NB4 (cell line): ENCODE measurements around the gene TNPO1.

Experiments
- DNase-seq: peaks from one replicate; pipeline ENCODE4 v3.0.0; 2010; ENCODE audit warnings: low read depth
- H3K4me3 ChIP-seq: one replicate; pipeline ENCODE4 v1.5.1; 2011; ENCODE audit warnings: mild to moderate bottlenecking, low read depth, low read length, moderate library complexity
- CTCF ChIP-seq: IDR thresholded peaks from one replicate; pipeline ENCODE4 v1.5.1; 2012; ENCODE audit warnings: low read depth, low read length
- MAX ChIP-seq: IDR thresholded peaks from 2 replicates; pipeline ENCODE4 v1.6.1; 2011; ENCODE audit warnings: low read depth, low read length
- MYC ChIP-seq: IDR thresholded peaks from 2 replicates; pipeline ENCODE4 v1.6.1; 2011; ENCODE audit warnings: low read depth, low read length
- POLR2A ChIP-seq: IDR thresholded peaks from 2 replicates; pipeline ENCODE4 v1.6.1; 2011; ENCODE audit warnings: mild to moderate bottlenecking; ENCODE audit not compliant: insufficient read length; ENCODE audit errors: extremely low read depth

The TNPO1 gene

DNA sequence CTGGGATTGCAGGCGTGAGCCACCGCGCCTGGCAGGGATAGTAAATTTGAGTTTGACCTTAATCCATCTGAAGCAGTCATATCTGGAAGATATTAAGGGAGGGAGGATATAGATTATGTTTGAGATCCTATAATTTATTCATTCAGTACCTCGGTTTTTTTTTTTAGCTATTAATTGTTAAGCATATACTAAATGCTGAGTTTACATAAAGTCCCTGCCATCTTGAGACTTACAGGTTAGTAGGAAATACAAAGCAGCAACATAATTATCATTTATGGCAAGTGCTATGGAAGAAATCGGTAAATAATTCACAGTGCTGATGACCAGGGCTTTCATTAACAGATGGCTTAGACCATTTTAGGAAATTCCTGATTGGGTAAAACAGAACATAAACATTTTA is 72.9 kb downstream of the TNPO1 start:
- no peak for TF ChIP-seq POLR2A
- TF ChIP-seq CTCF, result no peak
- no peak for TF ChIP-seq MAX
- no peak for TF ChIP-seq MYC
- no peak for DNase-seq
- H3K4me3 ChIP-seq, result no peak overlapping the region

DNA sequence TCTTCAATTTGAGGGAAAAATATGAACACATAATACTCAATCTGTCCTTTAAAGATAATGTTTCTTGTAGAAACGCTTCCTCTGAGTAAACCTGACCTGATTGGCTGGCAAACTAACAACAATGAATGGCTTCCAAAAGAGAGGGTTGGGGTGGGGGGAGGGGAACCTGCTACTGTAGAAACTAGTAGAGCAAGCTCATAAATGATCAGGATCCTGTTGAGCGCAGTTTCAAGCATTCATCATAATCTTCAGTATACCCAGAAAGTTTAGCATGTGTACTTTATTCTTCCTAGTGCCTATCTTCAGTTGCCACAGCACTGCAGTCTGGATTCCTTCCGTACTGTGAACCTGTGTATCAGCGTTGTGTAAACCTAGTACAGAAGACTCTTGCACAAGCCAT is 76.4 kb downstream of the TNPO1 start:
- no peak for DNase-seq
- no peak overlapping the region for H3K4me3 ChIP-seq
- TF ChIP-seq POLR2A, result no peak
- TF ChIP-seq CTCF, result no peak
- no peak for TF ChIP-seq MYC
- no peak for TF ChIP-seq MAX

DNA sequence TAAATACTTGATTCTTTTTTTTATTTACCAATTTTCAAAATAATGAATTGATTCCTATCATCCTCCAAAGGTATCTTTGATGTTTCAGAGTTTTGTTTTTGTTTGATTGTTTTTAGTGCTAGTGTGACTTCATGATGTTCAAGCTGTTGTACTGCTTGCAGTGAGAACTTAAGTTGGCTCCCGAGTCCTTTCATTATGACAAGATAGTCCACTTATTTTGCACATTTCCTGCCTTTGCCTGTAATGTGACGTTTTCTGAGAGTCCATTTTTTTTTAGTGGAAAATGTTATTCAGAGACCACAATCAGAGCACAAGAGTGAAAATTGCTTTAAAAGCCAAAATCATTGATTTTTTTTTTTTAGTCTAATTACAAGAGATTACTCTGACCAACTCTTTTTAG is 79.3 kb downstream of the TNPO1 start:
- TF ChIP-seq CTCF, result no peak
- no peak for TF ChIP-seq MYC
- TF ChIP-seq MAX, result no peak
- no peak for TF ChIP-seq POLR2A
- no peak overlapping the region for H3K4me3 ChIP-seq
- no peak for DNase-seq

DNA sequence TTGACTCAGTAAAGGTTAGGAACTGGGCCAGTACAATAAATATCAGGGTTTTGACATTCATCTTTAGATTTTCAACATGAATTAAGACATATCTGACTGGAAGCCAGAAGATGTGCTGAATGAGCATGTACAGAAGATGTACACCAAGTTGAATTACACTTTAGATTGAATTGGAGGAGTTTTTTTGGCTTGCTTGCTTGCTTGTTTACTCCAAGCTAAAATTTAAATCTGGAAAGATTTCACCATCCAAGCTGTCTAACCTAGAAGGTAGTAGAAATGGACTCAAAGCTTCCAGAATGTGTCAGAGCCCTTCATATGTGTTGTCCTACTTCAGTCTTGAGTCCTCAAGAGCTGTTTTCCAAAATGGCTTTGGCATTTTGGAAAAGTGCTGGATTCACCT is 90.3 kb downstream of the TNPO1 start:
- TF ChIP-seq MAX (no peak), CTCF (no peak), POLR2A (no peak), MYC (no peak)
- H3K4me3 ChIP-seq, result no peak overlapping the region
- no peak for DNase-seq

- H3K4me3 ChIP-seq, result no peak overlapping the region
- DNase-seq, result no peak
- TF ChIP-seq CTCF (no peak), MAX (no peak), MYC (no peak), POLR2A (no peak)
Measured at GRCh38 chr5:72908664-72909063, 92.2 kb downstream of the TNPO1 start.

GRCh38 chr5:72917371-72917776 is 100.9 kb downstream of the TNPO1 start:
- no peak for TF ChIP-seq POLR2A
- TF ChIP-seq MYC, result no peak
- TF ChIP-seq MAX, result no peak
- no peak for TF ChIP-seq CTCF
- no peak for DNase-seq

More at GRCh38 chr5:72917371-72917776, 100.9 kb downstream of the TNPO1 start:
- H3K4me3 ChIP-seq, result no peak overlapping the region
